Dedifferentiated amniotic fluid mesenchymal stem cell (primary cell): Measurements from ENCODE around the gene RAET1G.

ENCODE experiments used
- DNase-seq: peaks from one replicate; pipeline ENCODE4 v3.0.0-alpha.2; 2016; ENCODE audit errors: extremely low spot score

Gene RAET1G

DNA sequence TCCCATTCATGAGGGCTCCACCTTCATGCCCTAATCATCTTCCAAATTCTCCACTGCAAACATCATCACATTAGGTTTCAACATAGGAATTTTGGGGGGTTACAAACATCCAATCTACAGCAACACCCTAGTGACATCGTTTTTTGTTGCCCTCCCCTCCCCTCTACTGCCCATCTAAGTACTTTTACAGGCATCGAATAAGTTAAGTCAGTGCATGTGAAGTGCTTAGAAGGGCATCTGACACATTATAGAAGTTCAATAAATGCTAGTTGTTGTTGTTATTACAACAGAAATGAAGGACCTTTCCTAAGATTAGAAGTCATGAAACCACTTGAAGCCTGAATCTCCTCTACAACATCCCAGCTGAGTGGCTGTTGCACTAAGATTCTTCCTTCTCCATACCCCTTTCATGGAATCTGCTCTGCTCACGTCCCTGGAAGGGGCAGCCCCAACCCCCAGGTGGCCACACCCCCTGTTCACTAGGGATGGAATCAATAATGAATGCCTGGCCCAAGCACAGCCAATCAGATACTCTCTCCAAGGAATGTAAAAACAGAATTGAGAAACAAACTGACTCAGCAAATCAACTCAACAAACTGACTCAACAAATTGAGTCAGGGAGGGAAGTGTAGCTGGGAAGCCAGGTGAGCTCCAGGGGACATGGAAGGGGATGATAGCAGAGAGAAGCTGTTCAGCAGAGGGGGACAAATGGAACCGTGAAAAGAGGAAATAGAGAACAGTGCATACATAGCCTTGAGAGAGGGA is 54.9 kb downstream of the RAET1G start:
- no peak for DNase-seq
